ENCODE data around the gene IGFBP6.

The IGFBP6 gene

DNA sequence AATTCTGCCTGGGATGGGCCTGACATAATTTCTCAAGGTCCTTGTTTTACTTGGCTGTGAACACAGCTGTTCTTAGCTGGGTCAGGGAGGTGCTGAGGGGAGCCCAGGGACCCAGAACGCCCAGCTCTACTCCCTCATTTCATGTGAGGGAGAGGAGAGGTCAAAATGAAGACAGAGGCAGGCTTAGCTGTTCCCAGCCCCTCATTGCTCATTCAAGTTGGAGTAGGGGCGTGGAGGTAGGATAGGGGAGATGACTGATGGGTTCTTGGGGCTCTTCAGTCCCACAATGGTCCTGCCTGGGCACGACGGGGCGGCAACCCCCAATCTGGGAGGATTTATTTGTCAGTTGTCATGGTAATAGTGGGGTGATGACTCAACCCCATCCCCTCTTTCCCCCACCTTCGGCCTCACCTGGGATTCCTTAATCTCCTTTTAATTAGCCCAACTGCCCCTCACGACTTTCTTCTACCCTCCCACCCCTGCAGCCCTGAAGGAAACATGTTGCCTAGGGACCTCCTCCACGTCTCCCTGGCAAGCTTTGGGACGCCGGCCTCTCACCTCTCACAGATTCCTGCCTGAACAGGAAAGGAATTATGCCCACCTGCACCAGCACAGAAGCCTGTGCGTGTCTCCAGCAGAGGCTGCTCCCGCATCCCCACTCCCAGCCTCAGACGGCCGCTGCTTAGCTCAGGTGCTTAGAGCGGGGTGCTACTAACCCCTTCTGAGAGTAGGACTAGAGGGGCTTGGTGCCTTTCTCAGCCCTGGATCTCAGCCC lies 28.5 kb upstream of the IGFBP6 start:
- in situ Hi-C loops (cut with MboI; ENCODE audit: low sequenced_read_pairs): loop anchor here (10.0 kb wide), 1 partner anchor 116 kb away; the partner anchor contains the start of genes CSAD and ZNF740

DNA sequence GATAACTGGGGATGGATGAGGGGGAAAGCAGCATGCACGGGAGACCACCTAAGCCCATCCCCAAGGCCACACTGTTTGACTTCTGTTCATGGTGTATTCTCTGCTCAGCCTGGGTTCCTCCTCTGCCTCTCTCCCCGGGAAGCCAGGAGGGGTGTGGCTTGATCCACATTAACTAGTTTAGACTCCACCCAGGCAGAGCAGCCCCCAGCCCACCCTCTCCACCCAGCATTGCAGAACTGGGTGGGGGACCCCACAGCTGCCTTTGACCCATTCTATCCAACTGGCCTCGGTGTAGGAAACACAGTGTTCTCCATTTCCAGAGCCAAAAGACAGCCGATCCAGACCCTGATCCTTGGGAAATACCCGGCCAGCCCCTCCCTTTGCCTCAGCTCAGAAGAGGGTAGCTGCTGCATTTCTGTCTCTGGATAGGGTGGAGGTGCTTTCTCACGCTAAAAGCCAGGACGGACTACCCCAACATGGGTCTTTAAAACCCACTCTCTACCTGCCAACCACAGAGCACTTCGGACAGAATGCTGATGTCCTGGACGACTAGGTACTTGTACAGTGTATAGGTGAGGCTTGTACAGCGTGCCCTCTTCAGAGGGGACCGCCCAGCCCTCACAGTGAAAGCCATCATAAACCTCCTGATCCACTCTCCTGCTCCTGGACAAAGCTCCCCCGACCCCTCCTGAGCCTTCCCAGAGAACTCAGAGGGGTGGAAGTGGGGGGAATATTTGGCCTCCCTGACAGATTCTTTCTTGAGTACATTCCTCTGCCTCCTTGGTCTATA lies 27.7 kb upstream of the IGFBP6 start:
- in situ Hi-C loops (cut with MboI; ENCODE audit: low sequenced_read_pairs): loop anchor here (10.0 kb wide), 1 partner anchor 115 kb away; the partner anchor contains the start of genes CSAD and ZNF740

DNA sequence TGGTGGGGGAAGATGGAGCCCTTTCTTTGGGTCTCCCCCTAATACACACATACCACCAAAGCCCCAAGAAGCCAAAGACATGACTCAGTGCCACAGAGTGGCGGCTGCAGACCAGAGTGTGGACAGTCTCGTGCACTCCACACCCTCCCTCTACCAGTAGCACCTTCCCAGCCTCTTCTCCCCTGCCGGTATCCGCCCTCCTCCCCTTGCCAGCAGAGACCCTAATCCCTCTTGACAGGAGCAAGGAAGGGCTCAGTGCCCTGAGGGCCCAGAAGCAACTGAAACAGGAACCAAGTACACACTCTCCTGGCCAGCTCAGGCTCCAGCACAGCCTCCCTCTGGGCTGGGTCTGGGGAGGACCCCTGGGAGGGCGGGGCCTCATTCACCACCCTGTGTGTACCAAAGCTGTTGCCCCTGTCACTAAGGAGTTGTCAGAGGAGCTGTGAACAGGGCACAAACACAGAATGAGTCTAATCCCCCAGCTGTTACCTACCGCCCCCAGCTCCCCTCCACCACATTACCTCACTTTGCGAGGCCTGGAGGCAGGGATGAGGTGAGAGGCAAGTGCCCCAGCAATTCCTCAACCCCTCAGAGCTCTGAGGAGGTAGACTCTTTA lies 26.5 kb upstream of the IGFBP6 start:
- in situ Hi-C loops (cut with MboI; ENCODE audit: low sequenced_read_pairs): no loop called here

GRCh38 chr12:53071591-53072551 lies 25.6 kb upstream of the IGFBP6 start:
- in situ Hi-C loops (cut with MboI; ENCODE audit: low sequenced_read_pairs): no loop called here

GRCh38 chr12:53073881-53074280 lies 23.6 kb upstream of the IGFBP6 start:
- in situ Hi-C loops (cut with MboI; ENCODE audit: low sequenced_read_pairs): no loop called here

GRCh38 chr12:53074283-53074998 lies 23.0 kb upstream of the IGFBP6 start:
- in situ Hi-C loops (cut with MboI; ENCODE audit: low sequenced_read_pairs): no loop called here

GRCh38 chr12:53074999-53075370 lies 22.5 kb upstream of the IGFBP6 start:
- in situ Hi-C loops (cut with MboI; ENCODE audit: low sequenced_read_pairs): no loop called here

DNA sequence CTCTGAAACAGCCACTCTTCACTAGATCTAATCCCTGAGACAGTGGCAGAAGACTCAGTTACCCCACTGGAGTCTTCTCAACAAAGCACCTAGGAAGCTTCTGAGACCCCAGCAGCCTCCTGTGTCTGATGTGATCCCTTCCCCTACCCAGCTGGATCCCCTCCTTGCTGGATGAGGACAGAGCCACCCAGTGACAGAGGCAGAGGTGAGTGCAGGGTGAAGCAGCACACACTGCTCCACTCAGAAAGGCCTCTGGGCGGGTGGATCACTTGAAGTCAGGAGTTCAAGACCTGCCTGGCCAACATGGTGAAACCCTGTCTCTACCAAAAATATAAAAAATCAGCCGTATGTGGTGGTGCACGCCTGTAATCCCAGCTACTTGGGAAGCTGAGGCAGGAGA lies 21.0 kb upstream of the IGFBP6 start:
- in situ Hi-C loops (cut with MboI; ENCODE audit: low sequenced_read_pairs): no loop called here

DNA sequence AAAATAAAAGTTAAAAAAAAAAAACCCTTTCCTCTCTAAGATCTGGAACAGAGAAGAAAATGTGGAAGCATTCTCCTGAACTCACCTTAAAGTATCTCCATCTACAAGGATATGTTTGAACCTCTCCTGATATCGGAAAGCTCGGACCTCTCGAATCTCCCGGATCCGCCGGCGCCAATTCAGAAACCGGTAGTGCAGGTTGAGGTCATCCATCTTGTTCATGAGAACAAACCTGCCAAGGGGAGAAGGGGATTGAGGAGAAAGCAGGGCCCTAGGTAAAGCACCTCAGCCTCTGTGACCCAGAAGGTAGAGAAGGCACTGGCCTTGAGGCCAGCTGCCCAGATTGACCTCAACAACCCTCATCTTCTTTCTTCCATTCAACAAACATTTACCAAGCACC lies 20.4 kb upstream of the IGFBP6 start:
- in situ Hi-C loops (cut with MboI; ENCODE audit: low sequenced_read_pairs): no loop called here

DNA sequence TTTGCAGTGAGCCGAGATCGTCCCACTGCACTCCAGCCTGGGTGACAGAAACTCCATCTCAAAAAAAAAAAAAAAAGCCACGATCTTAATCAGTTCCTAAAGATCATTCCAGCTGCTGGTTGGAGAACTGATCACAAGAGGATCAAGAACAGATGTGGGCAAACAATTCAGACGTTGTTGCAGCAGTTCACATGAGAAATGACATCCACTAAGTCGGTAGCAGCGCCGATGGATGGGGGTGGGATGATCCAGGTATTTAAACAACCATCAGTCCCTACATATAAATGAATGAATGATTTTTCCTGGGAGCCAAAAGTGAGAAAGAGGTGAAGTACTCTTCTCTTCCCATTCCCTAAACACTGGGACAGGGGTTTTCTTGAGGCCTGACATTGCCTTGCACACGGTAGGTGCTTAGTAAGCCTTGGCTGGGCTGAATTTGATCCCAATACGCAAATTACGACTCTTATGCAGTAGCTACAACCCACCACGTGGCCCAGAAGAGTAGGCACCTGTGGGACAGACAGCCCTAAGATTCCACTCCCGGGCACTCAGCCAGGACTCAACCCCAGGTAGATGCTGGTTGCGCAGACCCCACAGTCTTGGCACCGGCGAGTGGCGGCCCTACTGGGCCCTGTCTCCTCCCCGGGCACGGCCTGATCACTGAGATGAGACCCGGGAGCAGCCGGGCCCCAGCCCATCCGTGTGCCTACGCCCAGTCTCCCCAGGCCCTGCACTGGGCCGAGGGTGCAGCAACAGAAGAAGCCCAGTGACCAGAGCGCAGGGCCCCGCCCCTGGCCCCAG lies 18.8 kb upstream of the IGFBP6 start:
- in situ Hi-C loops (cut with MboI; ENCODE audit: low sequenced_read_pairs): no loop called here

- in situ Hi-C loops (cut with MboI; ENCODE audit: low sequenced_read_pairs): no loop called here
These were observed 18.0 kb upstream of the IGFBP6 start, which contains the start of gene SPRYD3 for GRCh38 chr12:53079226-53080117. Gene SPRYD3, minus strand, starts transcription at chr12:53079390. Its CDS starts 57 bp downstream, at chr12:53079333.

GRCh38 chr12:53082637-53083175 lies 14.8 kb upstream of the IGFBP6 start:
- in situ Hi-C loops (cut with MboI; ENCODE audit: low sequenced_read_pairs): no loop called here

- in situ Hi-C loops (cut with MboI; ENCODE audit: low sequenced_read_pairs): no loop called here
These were observed 11.1 kb upstream of the IGFBP6 start for GRCh38 chr12:53086361-53086760.

DNA sequence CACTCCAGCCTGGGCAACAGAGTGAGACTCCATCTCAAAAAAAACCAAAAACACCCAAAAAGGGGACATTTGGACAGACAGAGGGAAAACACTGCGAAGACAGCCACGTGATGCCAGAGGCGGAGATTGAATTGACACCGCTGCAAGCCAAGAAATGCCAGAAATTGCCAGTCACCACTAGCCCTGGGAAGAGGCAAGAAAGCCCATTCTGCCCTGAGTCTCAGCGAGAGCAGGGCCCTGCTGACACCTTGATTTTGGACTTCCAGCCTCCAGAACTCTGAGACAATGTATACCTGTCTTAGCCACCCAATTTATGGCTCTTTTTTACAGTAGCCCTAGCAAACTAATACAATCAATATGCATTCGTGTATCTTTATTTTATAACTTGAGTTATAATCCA lies 7.4 kb upstream of the IGFBP6 start:
- in situ Hi-C loops (cut with MboI; ENCODE audit: low sequenced_read_pairs): no loop called here

GRCh38 chr12:53090554-53090953 lies 6.9 kb upstream of the IGFBP6 start:
- in situ Hi-C loops (cut with MboI; ENCODE audit: low sequenced_read_pairs): no loop called here

- in situ Hi-C loops (cut with MboI; ENCODE audit: low sequenced_read_pairs): no loop called here
These were observed 5.7 kb upstream of the IGFBP6 start for GRCh38 chr12:53091756-53092155.

GRCh38 chr12:53093777-53094393 lies 3.6 kb upstream of the IGFBP6 start:
- in situ Hi-C loops (cut with MboI; ENCODE audit: low sequenced_read_pairs): no loop called here

Data from HL-60/S4 (cell line).